Measurements from ENCODE around the gene CHST12. TPM values are rescaled to one million over a fixed set of nuclear protein-coding genes. Genes with fewer than 3 reads are reported as not detected.
A peak's percentile ranks its signal among the peaks of the same experiment; 100 is the strongest.

Gene CHST12
- polyA plus RNA-seq, 4 donors: 9.0 to 16.4 (median 10.3) TPM

GRCh38 chr7:2476776-2477446 lies 73.5 kb downstream of the CHST12 start:
- DNase-seq (ENCODE audit: low read depth in 4 of 4, low spot score in 3 of 4): no peak

DNA sequence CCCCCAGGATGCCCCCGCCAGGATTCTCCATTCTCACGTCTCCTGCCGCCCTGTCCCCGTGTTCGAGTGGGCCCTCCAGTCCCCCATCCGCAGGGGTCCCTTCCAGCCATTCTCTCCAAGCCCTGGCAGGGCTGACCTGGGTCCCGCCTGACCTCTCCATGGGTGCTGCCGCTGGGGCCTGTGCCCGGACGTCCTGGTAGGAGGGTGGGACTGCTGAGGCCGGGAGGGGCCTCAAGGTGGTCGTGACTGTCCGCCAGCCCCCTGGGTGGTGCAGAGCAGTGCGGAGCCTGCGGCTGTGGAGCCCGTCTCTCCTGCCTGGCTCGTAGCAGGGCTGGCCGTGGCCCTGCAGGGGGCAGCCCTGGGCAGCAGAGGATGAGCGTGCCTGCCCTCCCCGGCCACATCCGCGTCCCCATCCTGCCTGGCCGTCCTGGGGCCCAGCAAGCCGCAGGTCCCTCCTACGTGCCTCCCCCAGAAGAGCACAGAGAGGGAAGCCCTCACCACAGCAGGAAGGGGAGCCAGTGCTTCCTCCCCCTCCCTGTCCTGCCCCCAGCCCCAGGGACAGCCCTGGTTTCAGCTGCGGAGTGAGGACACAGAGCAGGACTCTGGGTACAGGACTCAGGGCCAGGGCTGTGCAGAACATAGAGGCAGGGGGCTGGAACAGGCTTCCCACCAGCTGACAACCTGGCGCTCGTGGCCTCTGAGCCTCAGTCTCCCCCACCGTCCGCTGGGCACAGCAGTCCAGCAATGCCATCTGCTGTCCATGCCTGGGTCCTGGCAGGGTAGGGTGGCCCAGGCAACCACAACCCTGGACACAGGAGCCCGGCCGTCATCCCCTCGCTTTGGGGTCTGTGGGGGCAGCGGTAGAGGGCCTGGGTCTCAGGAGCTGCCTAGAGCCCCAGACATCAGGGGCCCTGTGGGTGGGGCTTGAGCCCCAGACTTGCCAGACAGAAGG lies 74.3 kb downstream of the CHST12 start:
- peak in 1 of 4 donors; percentile 43 for DNase-seq (ENCODE audit: low read depth in 4 of 4, low spot score in 3 of 4)

DNA sequence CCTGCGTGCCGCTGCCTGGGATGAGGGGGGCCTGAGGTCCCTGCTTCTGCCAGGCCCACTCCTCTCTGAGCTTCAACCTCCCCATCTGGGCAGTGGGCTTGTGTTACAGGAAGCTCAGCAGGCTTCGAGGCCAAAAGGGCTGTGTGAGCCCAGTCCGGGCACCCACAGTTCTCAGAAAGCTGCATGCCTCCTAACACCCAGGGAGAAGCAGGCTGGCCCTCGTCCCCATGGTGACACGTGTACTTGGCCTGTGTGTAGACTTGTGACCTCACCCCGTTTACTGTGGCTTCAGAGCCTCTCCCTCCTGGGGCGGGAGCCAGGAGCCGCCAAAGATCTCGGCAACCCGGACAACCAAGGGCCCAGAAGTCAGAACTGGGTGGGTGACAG lies 75.0 kb downstream of the CHST12 start:
- no peak for DNase-seq (ENCODE audit: low read depth in 4 of 4, low spot score in 3 of 4)

- no peak for DNase-seq (ENCODE audit: low read depth in 4 of 4, low spot score in 3 of 4)
Measured at GRCh38 chr7:2478800-2479199, 75.4 kb downstream of the CHST12 start.

DNA sequence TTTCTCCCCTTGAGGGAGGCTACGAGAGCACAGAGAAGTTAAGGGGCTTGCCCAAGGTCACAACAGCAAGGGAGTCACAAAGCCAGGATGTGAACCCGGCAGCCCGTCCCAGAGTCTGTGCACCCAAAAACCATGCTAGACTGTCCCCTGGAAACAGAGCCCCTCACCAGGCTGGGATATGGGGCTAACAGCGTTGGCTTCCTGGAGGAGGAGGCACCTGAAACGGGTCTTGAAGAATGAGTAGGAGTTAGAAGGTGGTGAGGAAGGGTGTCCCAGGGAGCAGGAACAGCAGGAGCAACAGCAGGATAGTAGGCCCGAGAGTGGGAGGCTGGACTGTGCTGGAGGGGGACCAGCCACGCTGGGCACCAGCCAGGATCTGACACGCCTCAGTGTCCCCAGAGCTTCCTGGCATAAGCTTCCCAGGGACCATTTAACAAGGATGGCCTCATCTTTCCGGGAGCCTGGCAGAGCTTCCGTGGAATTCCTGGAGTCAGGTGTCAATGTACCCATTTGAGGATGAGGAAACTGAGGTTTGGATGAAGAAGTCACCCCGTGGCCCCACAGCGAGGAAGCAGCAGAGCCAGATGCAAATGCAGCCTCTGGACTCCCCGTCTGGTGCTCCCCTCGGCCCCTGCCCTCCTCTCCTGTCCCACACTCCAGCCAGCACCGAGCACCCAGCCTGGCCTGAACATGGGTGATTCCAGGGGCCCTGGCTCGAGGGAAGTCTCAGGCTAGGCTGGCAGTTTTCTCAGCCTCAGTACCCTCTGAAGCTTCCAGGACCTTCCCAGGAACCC lies 76.1 kb downstream of the CHST12 start:
- no peak for DNase-seq (ENCODE audit: low read depth in 4 of 4, low spot score in 3 of 4)

GRCh38 chr7:2480070-2480408 lies 76.6 kb downstream of the CHST12 start:
- DNase-seq (ENCODE audit: low read depth in 4 of 4, low spot score in 3 of 4): peak in 1 of 4 donors; percentile 31

GRCh38 chr7:2481195-2481594 lies 77.8 kb downstream of the CHST12 start:
- DNase-seq (ENCODE audit: low read depth in 4 of 4, low spot score in 3 of 4): no peak

GRCh38 chr7:2482725-2483451 lies 79.5 kb downstream of the CHST12 start:
- no peak for DNase-seq (ENCODE audit: low read depth in 4 of 4, low spot score in 3 of 4)

GRCh38 chr7:2483494-2483893 lies 80.1 kb downstream of the CHST12 start:
- DNase-seq (ENCODE audit: low read depth in 4 of 4, low spot score in 3 of 4): no peak

DNA sequence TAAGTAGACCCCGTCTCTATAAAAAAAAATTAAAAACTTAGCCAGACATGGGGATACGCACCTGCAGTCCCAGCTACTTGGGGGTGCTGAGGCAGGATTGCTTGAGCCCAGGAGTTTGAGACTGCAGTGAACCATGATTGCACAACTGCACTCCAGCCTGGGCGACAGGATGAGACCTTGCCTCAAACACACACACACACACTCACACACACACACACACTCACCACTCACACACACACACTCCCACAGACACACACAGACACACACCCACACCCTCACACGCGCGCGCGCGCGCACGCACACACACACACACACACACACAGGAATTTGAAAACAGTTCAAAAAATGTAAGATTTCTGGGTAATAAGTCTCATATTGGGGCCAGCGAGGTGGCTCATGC lies 81.5 kb downstream of the CHST12 start:
- DNase-seq (ENCODE audit: low read depth in 4 of 4, low spot score in 3 of 4): no peak

DNA sequence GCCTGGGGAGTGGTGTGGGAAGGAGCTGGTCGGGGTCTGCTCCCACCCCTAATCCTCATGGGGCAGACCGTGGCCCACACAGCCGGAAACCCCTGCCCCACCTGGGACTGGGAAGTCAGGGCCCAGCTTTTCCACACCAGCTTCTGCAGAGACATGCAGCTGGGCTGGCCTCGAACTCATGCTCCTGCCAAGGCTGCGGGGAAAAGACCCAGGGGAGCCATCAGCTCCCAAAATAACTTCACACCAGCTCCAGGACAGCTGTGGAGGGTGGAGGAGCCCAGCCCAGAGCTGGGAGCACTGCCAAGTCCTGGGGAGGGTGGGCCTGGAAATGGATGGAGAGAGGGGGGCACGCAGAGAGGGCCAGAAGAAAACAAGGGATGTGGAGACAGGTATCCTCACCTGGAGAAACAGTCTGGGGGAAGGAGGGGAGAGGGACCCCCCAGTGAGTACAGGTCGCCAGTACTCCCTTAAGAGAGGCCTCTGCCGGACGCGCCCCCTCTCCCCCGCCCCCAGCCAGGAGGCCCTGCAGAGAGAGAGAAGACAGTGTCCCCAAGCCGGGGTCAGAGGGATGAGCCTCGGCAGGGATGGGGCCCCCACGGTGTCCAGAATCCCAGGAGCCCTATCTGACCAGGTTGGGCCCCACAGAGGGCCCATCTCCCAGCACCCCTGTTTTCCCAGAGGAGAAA lies 84.3 kb downstream of the CHST12 start:
- DNase-seq (ENCODE audit: low read depth in 4 of 4, low spot score in 3 of 4): no peak

GRCh38 chr7:2488272-2488645 lies 84.8 kb downstream of the CHST12 start:
- no peak for DNase-seq (ENCODE audit: low read depth in 4 of 4, low spot score in 3 of 4)

DNA sequence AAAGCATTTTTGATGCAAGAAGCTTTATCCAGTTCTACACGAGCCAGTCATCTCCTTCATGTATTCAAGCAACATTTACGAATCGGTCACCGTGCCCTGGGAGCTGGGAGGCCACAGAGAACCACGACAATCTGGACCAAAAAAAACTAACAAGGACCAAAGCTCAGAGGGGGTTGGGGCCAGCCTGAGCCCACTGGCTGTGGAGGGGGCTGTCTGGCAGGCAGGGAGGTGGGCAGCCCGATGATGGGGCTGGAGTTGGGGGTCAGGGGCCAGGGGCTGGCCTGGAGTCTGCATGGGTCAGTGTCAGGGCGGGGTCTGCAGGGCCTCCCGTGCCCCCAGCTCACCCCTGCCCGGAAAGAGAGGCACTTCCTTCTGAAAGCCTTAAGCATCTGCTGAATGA lies 85.3 kb downstream of the CHST12 start:
- DNase-seq (ENCODE audit: low read depth in 4 of 4, low spot score in 3 of 4): no peak

DNA sequence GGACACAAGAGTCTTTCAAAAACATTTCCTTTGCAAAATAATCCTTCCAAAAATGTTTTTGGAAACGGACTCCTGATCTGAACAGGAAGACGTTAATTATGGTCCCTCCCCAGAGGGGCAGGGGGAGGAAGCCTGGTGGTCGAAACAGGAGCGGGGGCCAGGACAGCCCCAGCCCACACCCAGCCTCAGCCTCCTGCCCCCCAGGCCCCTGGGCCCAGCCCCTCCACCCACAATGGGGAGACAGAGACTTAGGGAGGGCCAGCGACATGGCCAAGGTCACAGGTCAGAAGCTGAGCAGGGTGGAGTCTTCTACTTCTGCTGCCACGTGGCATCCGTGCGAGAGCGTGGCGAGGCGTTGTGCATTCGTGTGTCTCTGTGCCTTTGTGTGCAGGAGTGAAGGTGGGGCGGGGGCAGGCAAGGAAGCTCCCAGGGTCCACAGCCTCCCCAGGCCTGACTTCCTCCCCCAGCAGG lies 86.8 kb downstream of the CHST12 start:
- no peak for DNase-seq (ENCODE audit: low read depth in 4 of 4, low spot score in 3 of 4)

- no peak for DNase-seq (ENCODE audit: low read depth in 4 of 4, low spot score in 3 of 4)
Measured at GRCh38 chr7:2492038-2492437, 88.6 kb downstream of the CHST12 start.

DNA sequence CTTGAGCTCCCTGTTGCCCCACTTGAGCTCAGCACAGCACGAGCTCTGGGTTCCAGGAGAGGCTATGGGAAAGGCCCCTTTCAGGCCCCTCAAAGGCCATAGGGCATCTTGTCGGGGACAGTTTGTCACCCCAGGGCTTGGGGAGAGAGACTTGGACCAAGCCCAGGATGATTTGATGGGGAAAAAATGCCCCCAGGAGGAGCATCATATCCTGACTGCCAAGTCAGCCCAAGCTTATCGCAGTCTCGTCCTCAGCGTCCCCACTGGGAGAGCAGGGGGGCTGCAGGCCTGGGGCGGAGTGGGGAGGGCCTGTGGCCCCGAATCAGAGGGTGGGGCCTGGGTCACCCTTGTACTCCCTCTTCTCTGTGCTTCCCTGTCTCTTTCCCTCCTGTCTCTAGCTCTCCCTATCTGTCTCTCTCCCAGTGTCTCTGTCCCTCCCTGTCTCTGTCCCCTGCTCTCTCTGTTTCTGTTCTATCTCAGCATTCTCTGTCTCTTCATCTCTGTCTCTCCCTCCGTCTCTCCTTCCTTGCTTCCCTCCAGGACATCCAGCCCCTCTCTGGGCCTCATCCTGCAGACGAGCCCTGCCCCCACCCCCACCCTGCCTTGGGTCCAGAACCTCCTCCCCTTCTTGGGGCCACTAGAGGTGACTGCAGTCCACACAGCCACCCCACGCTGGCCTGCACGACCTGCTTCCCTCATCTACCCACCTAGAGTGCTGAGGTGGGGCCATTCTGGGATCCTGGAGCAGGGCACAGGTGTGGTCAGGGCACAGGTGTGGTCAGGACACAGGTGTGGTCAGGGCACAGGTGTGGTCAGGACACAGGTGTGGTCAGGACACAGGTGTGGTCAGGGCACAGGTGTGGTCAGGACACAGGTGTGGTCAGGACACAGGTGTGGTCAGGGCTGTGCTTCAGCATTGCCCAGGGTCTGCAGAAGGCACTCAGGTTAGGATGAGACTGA lies 90.1 kb downstream of the CHST12 start:
- DNase-seq (ENCODE audit: low read depth in 4 of 4, low spot score in 3 of 4): no peak

DNA sequence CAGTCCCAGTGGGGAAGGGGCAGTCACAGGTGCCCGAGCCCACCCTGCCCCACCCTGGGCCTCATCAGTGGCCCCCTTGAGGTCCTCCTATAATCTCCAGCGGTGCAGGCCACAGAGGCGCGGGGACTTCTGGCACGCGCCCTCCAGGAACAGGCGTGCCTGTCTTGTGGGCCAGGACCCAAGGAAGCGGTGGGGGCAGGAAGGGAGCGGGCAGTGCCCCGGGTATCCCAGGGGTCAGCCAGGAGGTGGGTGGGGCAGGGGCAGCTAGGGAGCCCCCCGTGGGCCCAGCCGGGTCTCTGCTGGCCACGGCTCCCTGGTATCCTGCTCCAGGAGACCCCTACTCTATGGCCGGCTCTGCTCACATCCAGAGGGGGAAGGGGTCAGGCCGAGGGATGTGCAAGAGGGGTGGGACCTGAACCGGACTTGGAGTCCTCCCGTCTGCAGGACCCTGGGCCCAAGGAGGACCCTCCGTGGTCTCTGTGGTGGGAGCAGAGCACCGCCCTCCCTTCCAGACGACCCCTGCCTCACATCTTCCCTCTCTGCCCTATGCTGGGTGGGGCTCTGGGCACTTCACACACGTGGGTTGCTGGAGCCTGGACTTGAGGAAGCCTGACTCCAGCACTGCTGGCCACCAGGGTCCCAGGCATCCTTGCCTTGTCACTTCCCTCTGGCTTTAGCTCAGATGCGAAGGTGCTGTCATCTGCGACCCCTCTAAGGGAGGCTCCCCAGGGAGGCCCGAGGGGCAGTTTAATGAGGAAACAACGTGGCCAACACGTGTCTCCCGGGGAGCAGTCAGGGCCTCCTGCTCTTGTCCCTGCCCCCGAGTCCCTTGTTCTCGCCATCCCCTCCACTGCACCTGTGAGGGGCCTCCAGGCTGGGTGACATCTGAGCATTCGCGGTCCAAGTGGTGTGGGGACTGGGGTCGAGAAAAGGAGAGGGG lies 91.0 kb downstream of the CHST12 start:
- no peak for DNase-seq (ENCODE audit: low read depth in 4 of 4, low spot score in 3 of 4)
